Lung (tissue), 12 donors: ENCODE data around the gene GREM2. TPM values are rescaled to one million over a fixed set of nuclear protein-coding genes. Genes with fewer than 3 reads are reported as not detected.

Experiments
- ATAC-seq: fragments of 200-7000 bp; cut with Tn5 transposase; one replicate; pipeline ENCODE4 v1.9.1; 2020; ENCODE audit warnings: moderate number of reproducible peaks; ENCODE audit not compliant: insufficient read depth, low FRiP score
- DNase-seq, 3 donors: peaks; one replicate each; pipeline ENCODE4 v3.0.0-alpha.2; 2013 to 2017
- H3K27ac ChIP-seq, 2 donors: one replicate each; pipeline ENCODE4 v1.5.1; 2013; ENCODE audit warnings: mild to moderate bottlenecking in 2 of 2, moderate library complexity in 2 of 2, control low read depth in 1 of 2, inconsistent platforms in 1 of 2, low read depth in 1 of 2, low read length in 1 of 2
- H3K27me3 ChIP-seq, 3 donors: one replicate each; pipeline ENCODE4 v1.5.1; 2013; ENCODE audit warnings: low read length in 2 of 3; ENCODE audit not compliant: control insufficient read depth in 3 of 3, insufficient read depth in 3 of 3
- H3K36me3 ChIP-seq, 4 donors: one replicate each; pipeline ENCODE4 v1.5.1; 2013; ENCODE audit warnings: low read length in 4 of 4, mild to moderate bottlenecking in 1 of 4, moderate library complexity in 1 of 4; ENCODE audit not compliant: control insufficient read depth in 4 of 4, insufficient read depth in 4 of 4
- H3K4me1 ChIP-seq, 5 donors: one replicate each; pipeline ENCODE4 v1.5.1; 2013; ENCODE audit warnings: low read length in 5 of 5, mild to moderate bottlenecking in 2 of 5, moderate library complexity in 1 of 5; ENCODE audit not compliant: control insufficient read depth in 5 of 5, insufficient read depth in 5 of 5
- H3K4me3 ChIP-seq: one replicate; pipeline ENCODE4 v1.5.1; 2013; ENCODE audit warnings: mild to moderate bottlenecking, control low read depth, moderate library complexity
- H3K9ac ChIP-seq, 2 donors: one replicate each; pipeline ENCODE4 v1.5.1; 2013; ENCODE audit warnings: low read length in 2 of 2, control low read depth in 1 of 2; ENCODE audit not compliant: insufficient read depth in 1 of 2
- H3K9me3 ChIP-seq, 4 donors: one replicate each; pipeline ENCODE4 v1.5.1; 2013; ENCODE audit warnings: low read length in 3 of 4, mild to moderate bottlenecking in 1 of 4, moderate library complexity in 1 of 4; ENCODE audit not compliant: control insufficient read depth in 4 of 4, insufficient read depth in 3 of 4
- CTCF ChIP-seq: IDR thresholded peaks from 2 replicates; pipeline ENCODE4 v1.5.1; 2012; ENCODE audit warnings: mild to moderate bottlenecking; ENCODE audit errors: control extremely low read depth, extremely low read depth
- WGBS, 2 donors: extraction: QIAGEN DNeasy Blood & Tissue Kit; methylation state at CpG; one replicate each; pipeline ENCODE4 v1.1.7; 2013; 5-methylcytosine and 5-hydroxymethylcytosine counted together
- polyA plus RNA-seq, 2 donors: library from polyadenylated mRNA; stranded (reverse); fragments of 200-250 nt; gene quantifications; one replicate each; pipeline ENCODE4 v1.2.1, GENCODE V29; 2013
- total RNA-seq, 2 donors: library from RNA; depleted of rRNA in 1 of 2; stranded (reverse); fragments of >200 nt in 1 of 2; gene quantifications; one replicate each; pipeline ENCODE4 v1.2.1, GENCODE V29; 2014 to 2021
- donor health status: control.
- donor health status: control.
- donor health status: Bipolar disorder and iron deficiency.
- donor health status: healthy.
- donor health status: DM: yes; HTN: yes; CAD: no.

Gene GREM2
- total and polyA plus RNA-seq, 4 donors: 0.47 to 8.8 (median 0.76) TPM

GRCh38 chr1:240652961-240653409, 41.0 kb upstream of the GREM2 start:
- Histone ChIP-seq H3K36me3 (no peaks in the 10 kb centered on the region), H3K9me3 (peaks cover 0 to 5% (median 0%) of the 10 kb centered on the region in 4 donors), H3K9ac (no peak overlapping the region), H3K27me3 (no peaks in the 10 kb centered on the region), H3K27ac (no peak overlapping the region), H3K4me3 (no peak overlapping the region), H3K4me1 (no peaks in the 10 kb centered on the region)
- WGBS, 2 donors: 79 to 88% methylated on average over 3 of the region's 3 CpGs
- no peak for TF ChIP-seq CTCF
- DNase-seq: no peak
- ATAC-seq: no peak

GRCh38 chr1:240652549-240652948, 40.6 kb upstream of the GREM2 start:
- no peak for ATAC-seq
- 48 to 67% methylated on average over 8 of the region's 8 CpGs for WGBS, 2 donors

GRCh38 chr1:240650877-240651276, 38.9 kb upstream of the GREM2 start:
- peaks cover 0 to 5% (median 0%) of the 10 kb centered on the region in 4 donors for H3K9me3 ChIP-seq
- H3K4me1 ChIP-seq: no peaks in the 10 kb centered on the region
- H3K4me3 ChIP-seq: no peak overlapping the region
- H3K27me3 ChIP-seq: no peaks in the 10 kb centered on the region
- no peak for TF ChIP-seq CTCF
- no peak overlapping the region for H3K27ac ChIP-seq
- H3K36me3 ChIP-seq: no peaks in the 10 kb centered on the region
- no peak for ATAC-seq
- no peak for DNase-seq
- no peak overlapping the region for H3K9ac ChIP-seq

More at GRCh38 chr1:240652549-240652948, 40.6 kb upstream of the GREM2 start:
- no peak for DNase-seq
- Histone ChIP-seq H3K27me3 (no peaks in the 10 kb centered on the region), H3K36me3 (no peaks in the 10 kb centered on the region), H3K9ac (no peak overlapping the region), H3K9me3 (peaks cover 0 to 5% (median 0%) of the 10 kb centered on the region in 4 donors), H3K4me1 (no peaks in the 10 kb centered on the region), H3K4me3 (no peak overlapping the region), H3K27ac (no peak overlapping the region)
- TF ChIP-seq CTCF: no peak
